GM12874 (cell line): ENCODE measurements around the gene ARSI.

Experiments
- CTCF ChIP-seq: IDR thresholded peaks from 2 replicates; pipeline ENCODE4 v1.5.1; 2011; ENCODE audit warnings: low read depth, mild to moderate bottlenecking, control low read depth, low read length, moderate library complexity; ENCODE audit not compliant: insufficient read depth

ARSI gene

GRCh38 chr5:150255659-150256409, 46.9 kb downstream of the ARSI start:
- no peak for TF ChIP-seq CTCF

- TF ChIP-seq CTCF: no peak
Observed at GRCh38 chr5:150254774-150255173, 47.9 kb downstream of the ARSI start.

- no peak for TF ChIP-seq CTCF
Observed at GRCh38 chr5:150254363-150254762, 48.3 kb downstream of the ARSI start.

- TF ChIP-seq CTCF: no peak
Observed at GRCh38 chr5:150253416-150254208, 49.1 kb downstream of the ARSI start.

GRCh38 chr5:150252489-150252888, 50.2 kb downstream of the ARSI start:
- TF ChIP-seq CTCF: no peak

- no peak for TF ChIP-seq CTCF
Observed at GRCh38 chr5:150251504-150251903, 51.2 kb downstream of the ARSI start.

- no peak for TF ChIP-seq CTCF
Observed at GRCh38 chr5:150249744-150250143, 53.0 kb downstream of the ARSI start.
